Activated CD4-positive, alpha-beta T cell treated with anti-CD3 and anti-CD28 coated beads for 1 hour (primary cell): ENCODE measurements around the gene THSD7B.

ENCODE experiments used
- DNase-seq: peaks from one replicate; pipeline ENCODE4 v3.0.0-alpha.2; 2020

THSD7B gene

GRCh38 chr2:137165968-137166367, 400.6 kb downstream of the THSD7B start:
- DNase-seq, result no peak

- DNase-seq, result no peak
These were observed 402.3 kb downstream of the THSD7B start for GRCh38 chr2:137167651-137168050.

GRCh38 chr2:137168552-137168951, 403.2 kb downstream of the THSD7B start:
- no peak for DNase-seq

- DNase-seq, result no peak
These were observed 406.8 kb downstream of the THSD7B start for GRCh38 chr2:137172162-137172561.

GRCh38 chr2:137173463-137173862, 408.1 kb downstream of the THSD7B start:
- no peak for DNase-seq

- no peak for DNase-seq
These were observed 409.9 kb downstream of the THSD7B start for GRCh38 chr2:137175246-137175645.

GRCh38 chr2:137178951-137179377, 413.6 kb downstream of the THSD7B start:
- DNase-seq, result no peak

- no peak for DNase-seq
These were observed 414.2 kb downstream of the THSD7B start for GRCh38 chr2:137179542-137179941.

GRCh38 chr2:137180012-137180411, 414.7 kb downstream of the THSD7B start:
- no peak for DNase-seq

- DNase-seq, result no peak
These were observed 416.0 kb downstream of the THSD7B start for GRCh38 chr2:137181370-137181769.

GRCh38 chr2:137182071-137182470, 416.7 kb downstream of the THSD7B start:
- DNase-seq, result no peak

- no peak for DNase-seq
These were observed 418.0 kb downstream of the THSD7B start for GRCh38 chr2:137183206-137183898.

GRCh38 chr2:137185378-137186078, 420.2 kb downstream of the THSD7B start:
- DNase-seq, result no peak

GRCh38 chr2:137187216-137187615, 421.9 kb downstream of the THSD7B start:
- DNase-seq, result no peak

GRCh38 chr2:137190411-137191195, 425.3 kb downstream of the THSD7B start:
- DNase-seq, result no peak

- DNase-seq, result no peak
These were observed 427.3 kb downstream of the THSD7B start for GRCh38 chr2:137192366-137193310.

- DNase-seq, result no peak
These were observed 428.1 kb downstream of the THSD7B start for GRCh38 chr2:137193401-137193800.

- DNase-seq, result no peak
These were observed 428.8 kb downstream of the THSD7B start for GRCh38 chr2:137194111-137194510.

GRCh38 chr2:137199751-137200150, 434.4 kb downstream of the THSD7B start:
- DNase-seq, result no peak

GRCh38 chr2:137202318-137202717, 437.0 kb downstream of the THSD7B start:
- DNase-seq, result no peak

- DNase-seq, result no peak
These were observed 440.0 kb downstream of the THSD7B start for GRCh38 chr2:137205324-137205723.

GRCh38 chr2:137206069-137206468, 440.7 kb downstream of the THSD7B start:
- no peak for DNase-seq

GRCh38 chr2:137207030-137207429, 441.7 kb downstream of the THSD7B start:
- DNase-seq, result no peak
